ENCODE measurements around the gene MVB12B.

MVB12B gene

GRCh38 chr9:126423142-126423915 lies 96.7 kb downstream of the MVB12B start:
- DNase-seq (ENCODE audit: low read depth in 1 of 2, low spot score in 1 of 2) = no peak

GRCh38 chr9:126423916-126424185 lies 97.2 kb downstream of the MVB12B start:
- DNase-seq (ENCODE audit: low read depth in 1 of 2, low spot score in 1 of 2) = no peak

- DNase-seq (ENCODE audit: low read depth in 1 of 2, low spot score in 1 of 2) = no peak
Measured at GRCh38 chr9:126424511-126424910, 97.9 kb downstream of the MVB12B start.

- DNase-seq (ENCODE audit: low read depth in 1 of 2, low spot score in 1 of 2) = no peak
Measured at GRCh38 chr9:126428534-126429175, 102.0 kb downstream of the MVB12B start.

GRCh38 chr9:126429190-126429589 lies 102.6 kb downstream of the MVB12B start:
- no peak for DNase-seq (ENCODE audit: low read depth in 1 of 2, low spot score in 1 of 2)

GRCh38 chr9:126430124-126430523 lies 103.5 kb downstream of the MVB12B start:
- no peak for DNase-seq (ENCODE audit: low read depth in 1 of 2, low spot score in 1 of 2)

GRCh38 chr9:126431077-126431742 lies 104.6 kb downstream of the MVB12B start:
- no peak for DNase-seq (ENCODE audit: low read depth in 1 of 2, low spot score in 1 of 2)

- DNase-seq (ENCODE audit: low read depth in 1 of 2, low spot score in 1 of 2) = no peak
Measured at GRCh38 chr9:126432659-126433058, 106.0 kb downstream of the MVB12B start.

GRCh38 chr9:126435105-126435504 lies 108.5 kb downstream of the MVB12B start:
- no peak for DNase-seq (ENCODE audit: low read depth in 1 of 2, low spot score in 1 of 2)

- DNase-seq (ENCODE audit: low read depth in 1 of 2, low spot score in 1 of 2) = no peak
Measured at GRCh38 chr9:126435626-126436025, 109.0 kb downstream of the MVB12B start.

GRCh38 chr9:126436545-126437267 lies 110.1 kb downstream of the MVB12B start:
- no peak for DNase-seq (ENCODE audit: low read depth in 1 of 2, low spot score in 1 of 2)

- no peak for DNase-seq (ENCODE audit: low read depth in 1 of 2, low spot score in 1 of 2)
Measured at GRCh38 chr9:126437268-126437666, 110.6 kb downstream of the MVB12B start.

- DNase-seq (ENCODE audit: low read depth in 1 of 2, low spot score in 1 of 2) = no peak
Measured at GRCh38 chr9:126437701-126438100, 111.1 kb downstream of the MVB12B start.

- DNase-seq (ENCODE audit: low read depth in 1 of 2, low spot score in 1 of 2) = no peak
Measured at GRCh38 chr9:126438741-126439401, 112.2 kb downstream of the MVB12B start.

GRCh38 chr9:126439402-126439765 lies 112.8 kb downstream of the MVB12B start:
- no peak for DNase-seq (ENCODE audit: low read depth in 1 of 2, low spot score in 1 of 2)

- DNase-seq (ENCODE audit: low read depth in 1 of 2, low spot score in 1 of 2) = no peak
Measured at GRCh38 chr9:126439883-126440653, 113.4 kb downstream of the MVB12B start.

GRCh38 chr9:126440940-126441339 lies 114.3 kb downstream of the MVB12B start:
- no peak for DNase-seq (ENCODE audit: low read depth in 1 of 2, low spot score in 1 of 2)

- no peak for DNase-seq (ENCODE audit: low read depth in 1 of 2, low spot score in 1 of 2)
Measured at GRCh38 chr9:126442636-126443035, 116.0 kb downstream of the MVB12B start.

GRCh38 chr9:126443144-126443543 lies 116.5 kb downstream of the MVB12B start:
- no peak for DNase-seq (ENCODE audit: low read depth in 1 of 2, low spot score in 1 of 2)

- DNase-seq (ENCODE audit: low read depth in 1 of 2, low spot score in 1 of 2) = no peak
Measured at GRCh38 chr9:126448136-126448535, 121.5 kb downstream of the MVB12B start.

Data from activated CD4-positive, alpha-beta T cell treated with anti-CD3 and anti-CD28 coated beads, Interleukin-2, amount 50 U/mL, for 24 hours (primary cell).